ENCODE measurements around the gene ILF2. TPM values are rescaled to one million over a fixed set of nuclear protein-coding genes. Genes with fewer than 3 reads are reported as not detected.

The ILF2 gene
- total and polyA plus RNA-seq, 5 donors, result 45.6 to 85.0 (median 67.3) TPM

- Histone ChIP-seq H3K4me1 (ENCODE audit: control insufficient read depth, insufficient read depth, low read length) (peaks cover 11% of the 10 kb centered on the region), H3K27ac (ENCODE audit: low read length) (peak overlapping the region; percentile 75), H3K9me3 (ENCODE audit: control insufficient read depth, low read length) (no peaks in the 10 kb centered on the region), H3K4me3 (ENCODE audit: low read length) (peak overlapping the region; percentile 12), H3K27me3 (ENCODE audit: control insufficient read depth, insufficient read depth) (no peaks in the 10 kb centered on the region)
- no peak for DNase-seq
- WGBS, result 83% methylated on average over 7 of the region's 7 CpGs
- intact Hi-C loops (cut with DNase I), result no loop called here
- no peak for ATAC-seq
Observed at GRCh38 chr1:153635872-153636271, 34.9 kb downstream of the ILF2 start.

GRCh38 chr1:153633754-153634665, 36.8 kb downstream of the ILF2 start, which contains the start of gene CHTOP:
CHTOP (plus strand) TSS chr1:153634066; CDS start chr1:153636589, 2,523 bp downstream.
- intact Hi-C loops (cut with DNase I), result no loop called here
- ATAC-seq (peak; percentile 94 to 95), DNase-seq (peak; percentile 97 to 99 (median 98))
- 2% methylated on average over 65 of the region's 65 CpGs for WGBS
- Histone ChIP-seq H3K4me3 (ENCODE audit: low read length) (peak within 1 kb of the TSS; percentile 96), H3K27ac (ENCODE audit: low read length) (peak within 1 kb of the TSS; percentile 100), H3K9me3 (ENCODE audit: control insufficient read depth, low read length) (no peaks in the 10 kb centered on the region), H3K4me1 (ENCODE audit: control insufficient read depth, insufficient read depth, low read length) (peaks cover 16% of the 10 kb centered on the region), H3K27me3 (ENCODE audit: control insufficient read depth, insufficient read depth) (no peaks in the 10 kb centered on the region)

- intact Hi-C loops (cut with DNase I), result no loop called here
- no peaks in the 10 kb centered on the region for H3K27me3 ChIP-seq (ENCODE audit: control insufficient read depth, insufficient read depth)
- WGBS, result 35% methylated on average over 18 of the region's 18 CpGs
- peaks cover 16% of the 10 kb centered on the region for H3K4me1 ChIP-seq (ENCODE audit: control insufficient read depth, insufficient read depth, low read length)
- H3K4me3 ChIP-seq (ENCODE audit: low read length), result peak overlapping the region; percentile 27
- H3K27ac ChIP-seq (ENCODE audit: low read length), result peak overlapping the region; percentile 98
- no peaks in the 10 kb centered on the region for H3K9me3 ChIP-seq (ENCODE audit: control insufficient read depth, low read length)
- peak; percentile 46 to 52 for ATAC-seq
- DNase-seq, result peak in 1 of 3 donors; percentile 87
Observed at GRCh38 chr1:153633161-153633753, 37.5 kb downstream of the ILF2 start.

- Histone ChIP-seq H3K27me3 (ENCODE audit: control insufficient read depth, insufficient read depth) (no peaks in the 10 kb centered on the region), H3K27ac (ENCODE audit: low read length) (no peak overlapping the region), H3K9me3 (ENCODE audit: control insufficient read depth, low read length) (no peaks in the 10 kb centered on the region), H3K4me1 (ENCODE audit: control insufficient read depth, insufficient read depth, low read length) (peaks cover 18% of the 10 kb centered on the region), H3K4me3 (ENCODE audit: low read length) (no peak overlapping the region)
- DNase-seq (no peak), ATAC-seq (no peak)
- intact Hi-C loops (cut with DNase I), result no loop called here
- WGBS, result 82% methylated on average over 10 of the region's 10 CpGs
Observed at GRCh38 chr1:153631047-153632022, 39.5 kb downstream of the ILF2 start.

GRCh38 chr1:153630384-153630783, 40.4 kb downstream of the ILF2 start:
- peak overlapping the region; percentile 92 for H3K27ac ChIP-seq (ENCODE audit: low read length)
- no peak for ATAC-seq
- H3K4me1 ChIP-seq (ENCODE audit: control insufficient read depth, insufficient read depth, low read length), result peaks cover 22% of the 10 kb centered on the region
- H3K4me3 ChIP-seq (ENCODE audit: low read length), result peak overlapping the region; percentile 29
- no peak for DNase-seq
- 78% methylated on average over 7 of the region's 7 CpGs for WGBS
- H3K27me3 ChIP-seq (ENCODE audit: control insufficient read depth, insufficient read depth), result no peaks in the 10 kb centered on the region
- intact Hi-C loops (cut with DNase I), result no loop called here
- H3K9me3 ChIP-seq (ENCODE audit: control insufficient read depth, low read length), result no peaks in the 10 kb centered on the region

- peak in 2 of 3 donors; percentile 79 to 86 for DNase-seq
- Histone ChIP-seq H3K4me3 (ENCODE audit: low read length) (peak overlapping the region; percentile 29), H3K27ac (ENCODE audit: low read length) (peak overlapping the region; percentile 92), H3K27me3 (ENCODE audit: control insufficient read depth, insufficient read depth) (no peaks in the 10 kb centered on the region), H3K9me3 (ENCODE audit: control insufficient read depth, low read length) (no peaks in the 10 kb centered on the region), H3K4me1 (ENCODE audit: control insufficient read depth, insufficient read depth, low read length) (peaks cover 22% of the 10 kb centered on the region)
- intact Hi-C loops (cut with DNase I), result loop anchor here in 2 of 4 donors (10.0 kb wide), 1 partner anchor 55 kb away; no protein-coding TSS in a partner anchor
- peak; percentile 1 to 15 for ATAC-seq
- 70% methylated on average over 1 of the region's 1 CpG for whole genome bisulfite sequencing
Observed at GRCh38 chr1:153629971-153630370, 40.8 kb downstream of the ILF2 start.

- Histone ChIP-seq H3K4me3 (ENCODE audit: low read length) (peak overlapping the region; percentile 25), H3K27me3 (ENCODE audit: control insufficient read depth, insufficient read depth) (no peaks in the 10 kb centered on the region), H3K27ac (ENCODE audit: low read length) (peak overlapping the region; percentile 92), H3K4me1 (ENCODE audit: control insufficient read depth, insufficient read depth, low read length) (peaks cover 22% of the 10 kb centered on the region), H3K9me3 (ENCODE audit: control insufficient read depth, low read length) (no peaks in the 10 kb centered on the region)
- intact Hi-C loops (cut with DNase I), result loop anchor here in 2 of 4 donors (10.0 kb wide), 1 partner anchor 55 kb away; no protein-coding TSS in a partner anchor
- peak in 1 of 3 donors; percentile 49 for DNase-seq
- ATAC-seq, result no peak
- WGBS, result 62% methylated on average over 5 of the region's 5 CpGs
Observed at GRCh38 chr1:153629343-153629665, 41.5 kb downstream of the ILF2 start.

GRCh38 chr1:153628638-153629342, 42.0 kb downstream of the ILF2 start:
- Histone ChIP-seq H3K9me3 (ENCODE audit: control insufficient read depth, low read length) (no peaks in the 10 kb centered on the region), H3K27ac (ENCODE audit: low read length) (peak overlapping the region; percentile 92), H3K27me3 (ENCODE audit: control insufficient read depth, insufficient read depth) (no peaks in the 10 kb centered on the region), H3K4me3 (ENCODE audit: low read length) (peak overlapping the region; percentile 25), H3K4me1 (ENCODE audit: control insufficient read depth, insufficient read depth, low read length) (peaks cover 24% of the 10 kb centered on the region)
- WGBS, result 76% methylated on average over 6 of the region's 6 CpGs
- DNase-seq (peak in 1 of 3 donors; percentile 53), ATAC-seq (no peak)
- intact Hi-C loops (cut with DNase I), result loop anchor here in 2 of 4 donors (10.0 kb wide), 1 partner anchor 54 kb away; no protein-coding TSS in a partner anchor

GRCh38 chr1:153627715-153628626, 42.8 kb downstream of the ILF2 start, which contains the start of gene S100A1:
S100A1 (plus strand) TSS chr1:153628434; CDS start chr1:153630522, 2,088 bp downstream.
- H3K27ac ChIP-seq (ENCODE audit: low read length), result peak within 1 kb of the TSS; percentile 92
- WGBS, result 53% methylated on average over 10 of the region's 10 CpGs
- peak; percentile 38 to 40 for ATAC-seq
- intact Hi-C loops (cut with DNase I), result loop anchor here in 2 of 4 donors (10.0 kb wide), 1 partner anchor 53 kb away; no protein-coding TSS in a partner anchor
- peak; percentile 65 to 90 (median 88) for DNase-seq
- peak within 1 kb of the TSS; percentile 40 for H3K4me3 ChIP-seq (ENCODE audit: low read length)
- H3K9me3 ChIP-seq (ENCODE audit: control insufficient read depth, low read length), result no peaks in the 10 kb centered on the region
- no peaks in the 10 kb centered on the region for H3K27me3 ChIP-seq (ENCODE audit: control insufficient read depth, insufficient read depth)
- peaks cover 22% of the 10 kb centered on the region for H3K4me1 ChIP-seq (ENCODE audit: control insufficient read depth, insufficient read depth, low read length)

All from right cardiac atrium (tissue), 5 donors.